ENCODE measurements around the gene KRT222. TPM values are rescaled to one million over a fixed set of nuclear protein-coding genes. Genes with fewer than 3 reads are reported as not detected.

Gene KRT222
- total RNA-seq, 1 donor from 2014 or later: 3.6 TPM

GRCh38 chr17:40658396-40658795 lies 6.6 kb downstream of the KRT222 start:
- no peak for DNase-seq (ENCODE audit: low spot score)

GRCh38 chr17:40651939-40652338 lies 13.0 kb downstream of the KRT222 start:
- DNase-seq (ENCODE audit: low spot score): no peak

GRCh38 chr17:40648384-40648968 lies 16.5 kb downstream of the KRT222 start:
- DNase-seq (ENCODE audit: low spot score): no peak

DNA sequence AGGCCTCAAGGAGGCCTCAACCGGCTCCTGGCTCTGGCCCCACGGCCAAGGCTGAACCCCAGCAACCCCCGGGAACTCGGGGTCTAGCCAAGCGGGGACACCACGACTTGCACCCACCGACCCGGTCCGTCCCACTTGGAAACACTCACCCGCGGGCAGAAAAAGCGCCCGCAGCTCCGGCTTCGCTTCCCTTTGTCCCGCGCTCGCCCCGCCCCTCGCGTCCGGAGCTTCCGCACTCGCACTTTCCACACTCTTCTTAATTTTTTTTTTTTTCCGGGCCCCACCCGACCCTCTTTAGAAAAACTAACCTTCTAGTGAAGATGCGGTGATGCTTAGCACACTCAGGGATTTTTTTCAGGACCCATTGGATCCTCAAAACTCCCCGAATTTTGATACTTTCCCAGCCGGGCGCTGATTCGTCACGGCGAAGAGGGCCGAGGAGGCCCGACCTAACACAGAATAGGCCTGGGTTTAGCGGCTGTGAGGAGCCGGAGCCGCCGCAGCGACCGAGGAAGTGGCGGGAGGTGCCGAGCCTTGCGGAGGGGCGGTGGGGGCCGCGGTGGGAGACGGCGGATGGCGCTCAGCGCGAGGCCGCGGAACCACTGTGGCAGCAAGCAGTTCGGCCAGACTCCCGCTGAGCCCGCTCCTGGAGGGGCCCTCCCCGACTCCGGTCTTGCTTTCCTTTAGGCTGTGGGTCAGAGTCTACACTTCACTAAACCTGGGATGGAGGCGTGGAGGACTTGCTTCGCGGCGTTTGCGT lies 17.2 kb downstream of the KRT222 start, which contains the start of gene SMARCE1:
Gene SMARCE1, minus strand, starts transcription at position 195 of the 760 bp plus-strand sequence. CDS start 2,016 bp downstream, outside the sequence.
- peak; percentile 61 for DNase-seq (ENCODE audit: low spot score)

GRCh38 chr17:40646791-40647623 lies 18.0 kb downstream of the KRT222 start:
- DNase-seq (ENCODE audit: low spot score): no peak

DNA sequence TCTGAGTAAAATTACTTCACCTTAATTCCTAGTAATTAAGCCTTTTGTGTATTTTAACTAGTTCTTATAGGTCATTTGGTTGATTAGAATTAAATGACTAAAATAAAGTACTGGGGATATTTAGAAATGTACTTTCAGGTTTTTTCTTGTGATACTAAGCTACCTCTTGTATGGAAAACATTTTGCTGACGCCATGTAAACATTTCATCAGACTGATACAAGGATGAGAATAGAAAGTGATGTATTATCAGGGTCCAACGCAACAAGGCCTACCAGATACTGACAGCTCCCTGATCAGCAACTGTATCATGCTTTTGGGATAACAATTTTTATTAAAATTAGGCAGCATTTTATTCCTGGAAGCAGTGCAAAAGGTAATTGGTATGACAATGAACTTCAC lies 19.0 kb downstream of the KRT222 start:
- no peak for DNase-seq (ENCODE audit: low spot score)

- DNase-seq (ENCODE audit: low spot score): no peak
Observed at GRCh38 chr17:40645291-40645690, 19.7 kb downstream of the KRT222 start.

GRCh38 chr17:40637931-40638330 lies 27.0 kb downstream of the KRT222 start:
- no peak for DNase-seq (ENCODE audit: low spot score)

DNA sequence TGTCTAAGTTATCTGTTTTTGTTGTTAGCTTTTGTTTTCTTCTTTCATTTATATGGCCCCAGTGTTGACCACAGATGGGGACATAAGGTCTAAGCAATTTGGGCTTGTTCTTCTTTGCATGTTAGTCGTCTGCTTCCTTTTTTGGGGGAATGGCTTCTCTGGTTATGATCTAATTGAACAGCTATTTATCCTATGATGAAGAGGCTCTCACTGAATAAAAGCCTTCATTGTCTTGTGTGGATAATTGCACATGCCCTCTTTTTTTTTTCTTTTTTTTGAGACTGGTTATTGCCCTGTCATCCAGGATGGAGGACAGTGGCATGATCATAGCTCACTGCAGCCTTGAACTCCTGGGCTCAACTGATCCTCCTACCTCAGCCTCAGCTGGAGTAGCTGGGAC lies 31.1 kb downstream of the KRT222 start:
- DNase-seq (ENCODE audit: low spot score): no peak

DNA sequence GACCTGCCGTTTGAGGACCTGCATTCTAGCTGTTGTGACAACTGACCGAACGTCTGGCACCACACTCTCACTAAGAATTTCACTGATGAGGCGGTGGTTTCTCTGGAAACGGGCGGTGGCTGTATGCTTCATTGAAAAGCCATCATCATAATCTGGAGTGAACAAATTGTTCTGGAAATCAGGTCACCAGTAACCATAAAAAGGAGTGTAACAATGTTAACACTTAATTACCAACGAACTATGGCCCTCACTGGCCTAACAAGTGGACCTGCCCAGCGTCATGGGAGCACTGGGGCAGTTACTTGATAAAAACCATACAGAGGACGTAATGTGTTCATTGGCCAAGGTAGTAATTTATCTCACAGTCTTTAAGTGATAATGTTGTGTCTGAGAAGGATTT lies 32.8 kb downstream of the KRT222 start:
- no peak for DNase-seq (ENCODE audit: low spot score)

DNA sequence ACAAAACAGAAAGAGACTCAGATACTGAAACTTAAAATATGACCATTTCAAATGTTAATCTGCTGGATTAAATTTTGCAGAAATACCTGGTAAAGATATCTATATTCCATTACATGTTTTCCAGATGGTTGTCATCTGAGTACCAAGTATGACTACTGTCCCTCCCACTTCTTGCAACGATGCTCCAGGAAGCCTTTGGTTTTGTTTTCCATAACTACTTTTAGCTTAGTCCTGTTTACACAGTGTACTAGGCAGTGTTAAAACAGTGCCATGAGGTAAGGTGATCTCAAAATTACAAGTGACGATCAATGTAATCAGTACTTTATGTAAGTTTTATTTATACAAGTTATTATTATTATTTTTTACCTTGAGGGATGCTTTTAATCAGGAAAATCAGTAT lies 35.1 kb downstream of the KRT222 start:
- DNase-seq (ENCODE audit: low spot score): no peak

- no peak for DNase-seq (ENCODE audit: low spot score)
Observed at GRCh38 chr17:40625311-40625710, 39.7 kb downstream of the KRT222 start.

GRCh38 chr17:40623419-40624210 lies 41.4 kb downstream of the KRT222 start:
- no peak for DNase-seq (ENCODE audit: low spot score)

DNA sequence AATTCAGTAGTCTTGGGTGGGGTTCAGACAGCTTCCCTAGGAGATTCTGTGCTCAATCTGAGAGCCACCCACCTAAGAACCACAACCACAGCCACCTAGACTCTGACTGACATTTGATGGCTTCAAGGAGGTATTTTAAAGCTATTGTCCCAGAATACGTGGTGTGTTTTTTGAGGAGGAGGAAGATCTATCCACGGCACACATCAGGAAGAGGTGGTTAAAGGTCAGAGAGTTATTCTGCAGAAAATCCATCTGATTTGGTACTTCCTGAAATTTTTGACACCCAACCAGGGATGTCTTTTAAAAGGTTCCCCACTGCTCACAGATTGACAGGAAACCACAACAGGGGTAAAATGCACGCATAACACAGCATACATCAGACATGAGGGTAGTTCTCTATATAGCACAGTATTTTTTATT lies 42.5 kb downstream of the KRT222 start:
- no peak for DNase-seq (ENCODE audit: low spot score)

DNA sequence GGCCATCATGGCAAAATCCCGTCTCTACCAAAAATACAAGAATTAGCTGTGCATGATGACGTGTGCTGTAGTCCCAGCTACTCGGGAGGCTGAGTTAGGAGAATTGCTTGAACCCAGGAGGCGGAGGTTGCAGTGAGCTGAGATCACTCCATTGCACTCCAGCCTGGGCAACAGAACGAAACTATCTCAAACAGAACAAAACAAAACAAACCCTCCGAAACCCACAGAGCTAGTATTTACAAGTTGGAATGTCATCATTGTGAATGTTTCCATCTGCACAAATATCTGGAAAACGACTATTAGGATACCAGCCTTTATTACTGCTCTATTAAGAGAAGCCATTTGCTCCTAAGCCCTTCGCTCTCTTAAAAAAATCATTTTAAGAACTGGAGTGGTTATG lies 43.4 kb downstream of the KRT222 start:
- DNase-seq (ENCODE audit: low spot score): no peak

DNA sequence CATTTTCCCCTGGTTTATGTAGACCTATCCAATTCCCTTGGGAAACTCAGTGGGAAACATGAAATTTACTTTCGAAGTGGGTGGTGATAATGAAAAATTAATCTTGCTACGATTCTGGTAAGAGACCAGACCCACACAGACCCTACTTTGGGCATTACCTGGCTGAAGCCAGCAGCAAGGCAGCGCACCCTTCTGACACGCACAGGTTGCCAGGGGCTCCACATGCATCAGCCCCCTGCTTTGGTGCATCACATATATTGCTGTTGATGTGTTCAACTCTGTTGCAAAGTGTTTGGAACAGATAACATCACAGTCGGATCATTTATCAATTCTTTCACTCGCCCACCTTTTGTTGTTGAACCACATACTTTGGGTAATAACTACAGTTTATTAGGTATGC lies 44.0 kb downstream of the KRT222 start:
- DNase-seq (ENCODE audit: low spot score): no peak

DNA sequence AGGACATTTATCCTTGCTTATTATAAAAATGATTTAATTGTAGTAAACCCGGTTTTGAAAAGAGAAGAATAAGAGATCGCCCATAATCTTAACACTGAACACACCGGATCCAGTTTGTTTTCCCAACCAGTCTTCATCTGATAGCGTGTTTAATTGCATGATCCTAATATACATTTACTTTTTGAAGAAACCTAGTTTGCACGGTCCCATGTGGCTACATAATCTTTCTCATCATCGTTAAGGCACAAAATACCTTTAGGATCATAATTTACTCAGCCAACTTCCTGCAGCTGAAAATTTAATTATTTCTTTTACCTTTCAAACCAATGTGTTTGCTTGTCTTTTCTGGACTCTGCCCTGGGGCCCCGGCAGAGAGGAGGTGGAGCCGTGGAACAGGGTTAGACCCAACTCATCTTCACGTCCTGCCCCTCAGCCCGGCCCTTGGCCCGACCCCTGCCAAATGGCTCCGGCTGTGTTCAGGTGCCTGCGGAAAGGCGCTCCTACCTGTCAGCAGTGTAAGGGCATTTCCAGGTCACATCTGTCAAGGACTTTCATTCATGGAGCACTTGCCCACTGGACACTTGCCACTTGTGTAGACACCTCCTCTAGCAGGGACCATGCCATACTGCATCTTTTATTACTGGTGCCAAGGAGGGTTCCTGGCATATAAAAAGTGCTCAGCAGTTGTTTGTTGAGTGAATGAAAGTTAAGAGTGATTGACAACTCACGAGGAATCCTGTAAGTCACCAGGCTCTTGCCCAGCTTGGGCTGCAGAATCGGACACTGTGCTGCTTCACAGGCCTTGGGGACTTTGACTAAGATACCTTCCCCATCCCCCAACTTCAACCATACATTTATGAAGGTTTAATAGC lies 46.0 kb downstream of the KRT222 start:
- no peak for DNase-seq (ENCODE audit: low spot score)

DNA sequence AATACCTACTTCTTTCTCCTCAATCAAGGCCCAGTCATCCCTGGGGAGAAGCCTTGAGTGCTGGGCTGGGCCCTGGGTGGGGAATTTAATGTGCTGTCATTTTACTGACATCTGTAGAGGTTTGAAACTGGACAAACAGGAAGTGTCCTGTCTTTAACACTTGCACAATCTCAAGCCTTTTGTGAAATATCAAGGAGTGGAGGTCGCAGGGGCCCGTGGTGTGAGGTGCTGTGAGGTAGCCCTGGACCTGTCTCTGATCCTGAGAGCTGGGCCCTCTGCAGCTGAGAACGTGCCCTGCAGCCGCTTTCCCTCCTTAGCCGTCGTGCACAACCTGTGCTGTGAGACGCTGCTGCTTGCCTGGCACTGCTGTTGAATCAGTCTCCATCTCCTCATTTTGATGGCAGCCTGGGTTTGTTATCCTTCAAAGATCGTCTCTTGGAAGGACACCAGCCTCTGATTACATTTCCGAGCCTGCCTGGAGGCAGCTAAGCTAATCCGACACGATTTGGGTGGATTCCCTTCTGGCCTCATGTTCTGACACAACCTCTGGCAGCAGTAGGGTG lies 47.2 kb downstream of the KRT222 start:
- DNase-seq (ENCODE audit: low spot score): no peak

DNA sequence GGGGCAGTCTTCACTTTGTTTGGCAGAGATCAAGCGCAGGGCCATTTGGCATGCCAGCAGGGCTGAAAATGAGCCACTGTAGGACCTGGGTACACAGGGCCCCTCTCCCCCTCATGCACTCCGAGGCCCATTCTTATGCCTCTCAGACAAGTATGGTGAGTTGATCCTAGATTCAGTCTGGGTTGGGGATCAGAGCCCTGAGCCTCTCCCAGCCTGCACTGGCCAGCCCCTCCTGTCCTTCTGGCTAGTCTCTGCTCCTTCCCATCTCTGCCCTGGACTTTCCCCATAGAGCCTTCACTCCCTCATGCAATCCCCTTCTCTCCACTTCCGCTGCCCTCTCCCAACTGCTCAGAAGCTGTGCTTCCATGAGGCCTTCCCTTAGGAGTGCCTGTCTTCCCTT lies 48.4 kb downstream of the KRT222 start:
- DNase-seq (ENCODE audit: low spot score): no peak

- no peak for DNase-seq (ENCODE audit: low spot score)
Observed at GRCh38 chr17:40615841-40616476, 49.0 kb downstream of the KRT222 start.

Measured in ureter (tissue), 1 donor.